ENCODE measurements around the gene BCL2.

- TF ChIP-seq CTCF (IDR thresholded peaks at IDR 0.05) (no peak), EP300 (IDR thresholded peaks at IDR 0.05) (no peak), POLR2AphosphoS5 (IDR thresholded peaks at IDR 0.05) (peak in 2 of 4 donors; percentile 14 to 23)
Observed at GRCh38 chr18:63111671-63112402, 207.7 kb downstream of the BCL2 start.

Data from sigmoid colon (tissue), 4 donors.